Embryonic facial prominence (tissue), 1 donor: ENCODE results near the gene C6orf141.

ENCODE experiments used
- DNase-seq: peaks from one replicate; pipeline ENCODE4 v3.0.0-alpha.2; 2016; ENCODE audit errors: extremely low spot score

The C6orf141 gene

GRCh38 chr6:49550492-49551077, at the start of gene C6orf141:
Gene C6orf141 (plus strand): TSS chr6:49550668. CDS start chr6:49550793, 125 bp downstream.
- no peak for DNase-seq

GRCh38 chr6:49504666-49505065, 45.8 kb upstream of the C6orf141 start:
- DNase-seq: no peak

GRCh38 chr6:49506569-49507111, 43.8 kb upstream of the C6orf141 start:
- DNase-seq: no peak

GRCh38 chr6:49509342-49509741, 41.1 kb upstream of the C6orf141 start:
- no peak for DNase-seq

- no peak for DNase-seq
Observed at GRCh38 chr6:49513153-49513989, 37.1 kb upstream of the C6orf141 start.

GRCh38 chr6:49514571-49515484, 35.6 kb upstream of the C6orf141 start:
- DNase-seq: no peak

- DNase-seq: no peak
Observed at GRCh38 chr6:49515485-49516146, 34.9 kb upstream of the C6orf141 start.

GRCh38 chr6:49516147-49516505, 34.3 kb upstream of the C6orf141 start:
- no peak for DNase-seq

GRCh38 chr6:49517919-49518318, 32.5 kb upstream of the C6orf141 start:
- no peak for DNase-seq

- no peak for DNase-seq
Observed at GRCh38 chr6:49519660-49520059, 30.8 kb upstream of the C6orf141 start.

GRCh38 chr6:49522710-49523593, 27.5 kb upstream of the C6orf141 start:
- no peak for DNase-seq

GRCh38 chr6:49523901-49524300, 26.6 kb upstream of the C6orf141 start:
- no peak for DNase-seq

GRCh38 chr6:49524541-49524940, 25.9 kb upstream of the C6orf141 start:
- DNase-seq: no peak

- DNase-seq: no peak
Observed at GRCh38 chr6:49526598-49526997, 23.9 kb upstream of the C6orf141 start.

GRCh38 chr6:49527320-49527719, 23.1 kb upstream of the C6orf141 start:
- no peak for DNase-seq

GRCh38 chr6:49528571-49528970, 21.9 kb upstream of the C6orf141 start:
- DNase-seq: no peak

- no peak for DNase-seq
Observed at GRCh38 chr6:49530141-49530776, 20.2 kb upstream of the C6orf141 start.

- peak; percentile 66 for DNase-seq
Observed at GRCh38 chr6:49531774-49532569, 18.5 kb upstream of the C6orf141 start.

- no peak for DNase-seq
Observed at GRCh38 chr6:49535795-49536194, 14.7 kb upstream of the C6orf141 start.
